Upper lobe of right lung (tissue), 1 donor: ENCODE data around the gene CROCC2. TPM values are rescaled to one million over a fixed set of nuclear protein-coding genes. Genes with fewer than 3 reads are reported as not detected.

Source experiments
- ATAC-seq: fragments of 200-7000 bp; cut with Tn5 transposase; one replicate; pipeline ENCODE4 v1.9.1; 2020; ENCODE audit warnings: mild to moderate bottlenecking, moderate library complexity
- DNase-seq: peaks from one replicate; pipeline ENCODE4 v3.0.0-alpha.2; 2020
- H3K27ac ChIP-seq: fragments of 200-600 bp; one replicate; pipeline ENCODE4 v1.8.0; 2022
- H3K27me3 ChIP-seq: fragments of 200-600 bp; one replicate; pipeline ENCODE4 v1.8.0; 2022; ENCODE audit warnings: mild to moderate bottlenecking
- H3K36me3 ChIP-seq: fragments of 200-600 bp; one replicate; pipeline ENCODE4 v1.8.0; 2022
- H3K4me1 ChIP-seq: fragments of 200-600 bp; one replicate; pipeline ENCODE4 v1.8.0; 2022
- H3K4me3 ChIP-seq: fragments of 200-600 bp; one replicate; pipeline ENCODE4 v1.8.0; 2022; ENCODE audit warnings: mild to moderate bottlenecking
- H3K9me3 ChIP-seq: fragments of 200-600 bp; one replicate; pipeline ENCODE4 v1.8.0; 2022
- intact Hi-C: fragments of 100-400 bp; cut with DNase I; formaldehyde crosslinking; loops from one replicate; pipeline ENCODE4 v1.11.0; 2022
- total RNA-seq: library from RNA; stranded (reverse); fragmentation: NEBNext Ultra II Directional; extraction: Animal tissue kit (Norgen Biotek cat#: 25700); gene quantifications from one replicate; pipeline ENCODE4 v1.2.1, GENCODE V29; 2021
- TF ChIP-seq, protein P1 (sequence below): fragments of 200-600 bp; IDR thresholded peaks from one replicate; pipeline ENCODE4 v1.8.0; 2022; ENCODE audit warnings: antibody characterized with exemption
- donor health status: DM: no; HTN: yes; CAD: no; lungs with severe emphysema.

Gene CROCC2
- total RNA-seq, 1 donor from 2014 or later: 0.26 TPM

DNA sequence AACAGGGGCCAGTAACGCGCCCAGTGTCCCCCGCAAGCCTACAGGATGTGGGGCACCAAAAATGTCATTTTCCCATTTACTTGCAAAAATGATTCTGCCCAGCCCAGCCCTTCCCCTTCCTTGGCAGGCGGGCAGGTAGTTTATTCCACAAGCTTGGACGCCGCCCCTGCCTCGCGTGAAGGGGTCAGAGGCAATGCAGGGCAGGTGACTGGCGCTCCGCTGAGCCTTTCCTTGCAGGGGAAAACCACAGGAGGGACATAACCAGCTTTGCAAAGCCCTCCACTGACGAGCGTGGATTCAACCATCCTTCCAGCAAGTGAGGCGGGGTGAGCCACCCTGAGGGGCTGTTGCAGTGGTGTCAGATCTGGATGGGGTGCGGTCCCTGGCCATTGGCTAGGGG is 15.4 kb upstream of the CROCC2 start:
- DNase-seq: no peak
- ATAC-seq: no peak

DNA sequence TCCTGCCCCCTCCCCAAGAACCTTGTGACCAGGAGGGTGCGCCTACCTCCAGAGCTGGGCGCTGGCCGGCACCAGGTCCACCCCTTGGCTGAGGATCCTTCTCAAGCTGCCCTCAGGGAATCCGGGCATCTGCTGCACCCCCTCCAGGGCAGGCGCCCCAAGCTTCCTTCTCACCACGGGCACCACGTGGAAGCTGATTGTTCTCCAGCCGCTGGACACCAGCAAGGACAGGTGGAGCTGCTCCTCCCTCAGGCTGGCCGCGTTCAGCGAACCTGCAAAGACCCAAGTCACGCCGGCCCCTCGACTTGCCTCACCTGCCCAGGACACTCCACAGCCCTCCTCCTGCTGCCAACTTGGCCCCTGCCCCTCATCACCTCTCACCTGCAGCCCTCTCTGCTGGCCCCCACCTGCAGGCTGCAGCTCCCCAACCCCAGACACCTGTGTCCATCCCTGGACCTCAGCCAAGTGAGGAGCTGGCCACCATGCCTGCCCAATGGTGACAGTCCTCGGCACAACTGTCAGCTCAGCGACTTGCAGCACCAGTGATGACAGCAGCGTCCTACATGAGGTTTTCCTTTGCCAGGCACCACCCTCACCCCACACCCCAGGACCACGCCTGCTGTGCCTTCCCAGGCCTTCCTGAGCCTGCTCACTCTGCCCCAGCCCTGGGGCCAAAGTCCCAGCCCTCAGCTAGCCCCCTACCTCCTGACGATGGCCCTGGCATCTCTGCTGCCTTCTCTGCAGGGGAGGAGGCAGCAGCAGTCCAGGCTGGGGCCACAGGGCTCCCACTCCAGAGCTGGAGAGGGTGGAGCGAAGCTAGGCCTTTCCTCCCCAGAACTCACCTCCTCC is 14.4 kb upstream of the CROCC2 start:
- intact Hi-C loops: no loop called here
- Histone ChIP-seq H3K4me1 (no peaks in the 10 kb centered on the region), H3K4me3 (no peak overlapping the region), H3K27me3 (no peaks in the 10 kb centered on the region), H3K36me3 (no peaks in the 10 kb centered on the region), H3K27ac (no peak overlapping the region), H3K9me3 (no peaks in the 10 kb centered on the region)
- ATAC-seq (no peak), DNase-seq (no peak)
- TF ChIP-seq, protein P1, sequence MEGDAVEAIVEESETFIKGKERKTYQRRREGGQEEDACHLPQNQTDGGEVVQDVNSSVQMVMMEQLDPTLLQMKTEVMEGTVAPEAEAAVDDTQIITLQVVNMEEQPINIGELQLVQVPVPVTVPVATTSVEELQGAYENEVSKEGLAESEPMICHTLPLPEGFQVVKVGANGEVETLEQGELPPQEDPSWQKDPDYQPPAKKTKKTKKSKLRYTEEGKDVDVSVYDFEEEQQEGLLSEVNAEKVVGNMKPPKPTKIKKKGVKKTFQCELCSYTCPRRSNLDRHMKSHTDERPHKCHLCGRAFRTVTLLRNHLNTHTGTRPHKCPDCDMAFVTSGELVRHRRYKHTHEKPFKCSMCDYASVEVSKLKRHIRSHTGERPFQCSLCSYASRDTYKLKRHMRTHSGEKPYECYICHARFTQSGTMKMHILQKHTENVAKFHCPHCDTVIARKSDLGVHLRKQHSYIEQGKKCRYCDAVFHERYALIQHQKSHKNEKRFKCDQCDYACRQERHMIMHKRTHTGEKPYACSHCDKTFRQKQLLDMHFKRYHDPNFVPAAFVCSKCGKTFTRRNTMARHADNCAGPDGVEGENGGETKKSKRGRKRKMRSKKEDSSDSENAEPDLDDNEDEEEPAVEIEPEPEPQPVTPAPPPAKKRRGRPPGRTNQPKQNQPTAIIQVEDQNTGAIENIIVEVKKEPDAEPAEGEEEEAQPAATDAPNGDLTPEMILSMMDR: no peak

More for the DNA sequence above, 15.4 kb upstream of the CROCC2 start:
- Histone ChIP-seq H3K27ac (no peak overlapping the region), H3K4me3 (no peak overlapping the region), H3K4me1 (no peaks in the 10 kb centered on the region), H3K27me3 (no peaks in the 10 kb centered on the region), H3K36me3 (no peaks in the 10 kb centered on the region), H3K9me3 (no peaks in the 10 kb centered on the region)
- intact Hi-C loops: no loop called here
- TF ChIP-seq, protein P1: no peak

DNA sequence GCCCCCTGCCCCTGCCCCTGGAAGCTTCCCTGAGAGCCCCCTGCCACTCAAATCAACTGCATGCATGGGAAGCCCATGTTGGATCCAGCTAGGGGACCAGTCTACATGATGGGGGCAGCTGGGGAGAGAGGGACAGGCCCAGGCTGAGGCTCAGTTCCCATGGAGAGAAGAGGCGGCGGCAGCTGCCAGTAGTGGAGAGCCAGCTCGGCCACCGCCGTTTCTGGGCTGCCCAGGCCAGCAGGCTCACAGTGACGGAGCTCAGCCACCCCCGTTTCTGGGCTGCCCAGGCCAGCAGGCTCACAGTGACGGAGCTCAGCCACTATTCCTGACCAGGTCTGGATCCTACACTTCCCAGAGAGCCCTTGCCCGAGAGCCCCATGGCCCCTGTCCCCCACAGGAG is 13.8 kb upstream of the CROCC2 start:
- no peak for ATAC-seq
- intact Hi-C loops: no loop called here
- no peak for DNase-seq

DNA sequence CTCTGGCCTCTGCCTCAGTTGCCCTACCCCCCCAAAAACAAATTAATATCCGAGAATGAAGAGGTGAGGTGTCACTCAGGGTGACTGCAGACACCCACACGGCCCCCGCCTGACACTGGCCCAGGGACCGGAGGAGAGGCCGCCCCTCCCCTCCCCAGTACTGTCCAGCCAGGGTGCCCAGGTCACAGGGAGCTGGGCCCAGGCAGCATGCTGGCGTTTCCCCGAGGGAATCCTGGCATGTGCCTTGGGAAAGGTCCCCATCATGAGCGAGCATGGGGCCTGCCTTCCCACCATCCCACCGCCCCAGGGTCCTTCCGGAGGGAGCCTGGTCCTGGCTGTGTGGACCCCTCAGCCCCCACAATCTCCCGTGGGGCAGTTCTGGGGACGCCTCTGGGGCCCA is 13.2 kb upstream of the CROCC2 start:
- no peaks in the 10 kb centered on the region for H3K27me3 ChIP-seq
- no peaks in the 10 kb centered on the region for H3K36me3 ChIP-seq
- H3K9me3 ChIP-seq: no peaks in the 10 kb centered on the region
- TF ChIP-seq, protein P1: no peak
- peaks cover 6% of the 10 kb centered on the region for H3K4me1 ChIP-seq
- ATAC-seq (no peak), DNase-seq (no peak)
- intact Hi-C loops: no loop called here
- H3K27ac ChIP-seq: no peak overlapping the region
- no peak overlapping the region for H3K4me3 ChIP-seq

More for the DNA sequence above, 13.8 kb upstream of the CROCC2 start:
- no peaks in the 10 kb centered on the region for H3K27me3 ChIP-seq
- no peaks in the 10 kb centered on the region for H3K36me3 ChIP-seq
- H3K9me3 ChIP-seq: no peaks in the 10 kb centered on the region
- no peak overlapping the region for H3K27ac ChIP-seq
- TF ChIP-seq, protein P1: no peak
- peaks cover under 1% of the 10 kb centered on the region for H3K4me1 ChIP-seq
- no peak overlapping the region for H3K4me3 ChIP-seq

DNA sequence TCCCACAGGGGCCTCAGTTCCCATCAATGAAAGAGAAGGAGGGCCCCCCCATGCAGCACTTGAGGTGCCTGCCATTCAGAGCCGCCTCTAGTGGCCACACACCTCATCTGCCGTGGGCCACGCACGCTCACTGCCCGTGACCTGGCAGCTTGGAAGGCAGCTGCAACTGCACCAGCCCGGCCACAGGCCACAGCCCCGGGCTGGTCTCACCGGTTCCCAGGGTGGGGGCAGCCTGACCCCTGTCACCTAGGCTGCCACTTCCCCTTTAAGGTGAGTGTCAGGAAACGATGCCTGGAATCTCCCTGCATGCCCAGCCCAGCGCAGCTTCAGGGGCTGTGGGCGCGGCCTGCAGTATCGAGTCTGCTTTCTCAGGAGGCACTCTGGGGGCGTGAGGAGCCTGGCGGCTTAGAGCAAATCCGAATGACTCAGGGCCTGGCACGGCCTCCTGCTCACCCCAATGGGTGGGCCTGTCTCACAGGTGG is 12.7 kb upstream of the CROCC2 start:
- Histone ChIP-seq H3K9me3 (no peaks in the 10 kb centered on the region), H3K36me3 (no peaks in the 10 kb centered on the region), H3K4me1 (peaks cover 8% of the 10 kb centered on the region), H3K4me3 (peak overlapping the region; percentile 6), H3K27me3 (no peaks in the 10 kb centered on the region), H3K27ac (no peak overlapping the region)
- ATAC-seq (peak; percentile 5), DNase-seq (no peak)
- intact Hi-C loops: no loop called here
- TF ChIP-seq, protein P1: no peak
